ENCODE results near the gene TEX28.
"Not testable (repeated sequence)": the region's sequence is repeated elsewhere in the genome, so short reads cannot be mapped to it uniquely, and the experiment has no call there.

TEX28 gene

DNA sequence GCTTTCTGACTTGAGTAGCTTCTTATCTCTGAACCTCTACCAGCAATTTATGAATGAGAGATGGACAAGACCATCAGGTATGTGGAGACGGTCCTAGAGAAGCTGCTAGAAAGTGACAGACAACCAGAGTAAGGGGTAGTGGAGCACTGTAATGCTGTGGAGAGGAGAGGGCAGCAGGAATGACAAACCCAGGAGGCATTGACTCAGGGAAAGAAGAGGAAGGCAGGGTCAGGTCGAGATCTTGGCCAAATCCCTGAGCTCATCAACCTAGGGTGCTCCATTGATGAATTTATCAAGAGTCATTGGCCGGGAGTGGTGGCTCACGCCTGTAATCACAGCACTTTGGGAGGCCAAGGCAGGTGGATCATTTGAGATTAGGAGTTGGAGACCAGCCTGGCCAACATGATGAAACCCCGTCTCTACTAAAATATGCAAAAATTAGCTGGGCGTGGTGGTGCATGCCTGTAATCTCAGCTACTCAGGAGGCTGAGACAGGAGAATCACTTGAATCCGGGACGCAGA lies 54.9 kb downstream of the TEX28 start:
- not testable (repeated sequence) for DNase-seq

DNA sequence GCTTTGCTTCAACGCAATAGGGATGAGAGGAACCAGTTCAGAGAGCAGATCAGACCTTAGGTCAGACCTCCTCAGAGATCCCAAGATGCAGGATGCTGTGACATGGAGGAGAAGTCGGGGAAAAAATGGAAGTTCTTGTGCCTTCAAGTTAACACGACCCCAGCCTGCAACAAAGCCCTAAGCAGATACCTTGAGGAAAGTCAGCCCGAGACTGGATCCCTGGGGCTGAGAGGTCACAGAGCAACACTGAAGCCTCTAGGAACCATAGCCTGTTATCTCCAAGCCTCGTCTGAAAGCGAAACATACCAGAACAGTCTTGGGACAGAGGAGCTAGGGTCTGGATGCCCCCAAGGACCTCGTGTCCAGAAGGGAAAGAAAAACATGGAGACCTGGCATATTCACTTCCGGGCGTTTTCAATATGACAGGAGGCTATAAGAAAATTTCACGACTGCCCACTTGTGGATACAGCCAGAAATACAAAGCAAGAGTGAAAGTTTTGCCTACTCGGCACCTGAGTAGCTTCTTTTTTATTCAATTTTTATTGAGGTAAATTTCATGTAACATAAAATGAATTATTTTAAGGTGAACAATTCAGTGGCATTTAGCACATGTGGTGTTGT lies 55.9 kb downstream of the TEX28 start:
- DNase-seq: not testable (repeated sequence)

DNA sequence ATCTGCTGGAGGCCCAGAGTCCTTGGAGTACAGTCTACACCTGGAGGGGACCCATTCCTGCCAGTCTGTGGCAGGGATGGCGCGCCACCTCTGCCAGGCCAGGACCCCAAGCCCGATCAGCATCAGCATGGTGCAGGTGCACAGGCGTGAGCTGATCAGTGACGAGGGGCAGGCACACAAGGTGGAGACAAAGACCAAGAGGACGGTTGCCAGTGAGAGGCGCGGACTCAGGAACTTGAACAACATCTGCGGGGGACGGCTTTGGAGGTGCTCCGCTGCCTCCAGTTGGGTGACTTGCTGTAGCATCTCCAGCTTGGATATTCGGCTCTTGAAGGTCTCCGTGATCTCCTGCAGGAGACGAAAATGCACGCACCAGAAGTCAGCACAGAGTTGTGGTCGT lies 61.3 kb downstream of the TEX28 start:
- DNase-seq: not testable (repeated sequence)

DNA sequence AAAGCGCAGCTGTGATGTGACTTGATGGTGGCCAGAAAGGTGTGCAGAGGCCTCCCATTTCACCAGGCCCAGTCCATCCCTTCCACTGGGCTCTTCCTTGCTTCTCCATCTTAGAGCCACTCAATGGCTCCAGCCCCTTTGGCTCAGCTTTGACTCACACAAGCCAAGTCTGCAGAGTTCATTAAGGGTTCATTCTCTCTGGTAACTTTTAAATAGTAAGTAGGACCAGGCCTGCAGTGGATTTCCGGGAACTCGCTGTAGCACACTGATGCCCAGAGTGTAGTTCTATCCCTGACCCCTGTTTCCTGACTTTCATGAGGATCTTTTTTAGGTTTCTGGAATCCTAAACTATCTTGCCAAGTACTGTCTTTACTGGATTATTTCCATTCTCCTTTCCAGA lies 63.5 kb downstream of the TEX28 start:
- not testable (repeated sequence) for DNase-seq

DNA sequence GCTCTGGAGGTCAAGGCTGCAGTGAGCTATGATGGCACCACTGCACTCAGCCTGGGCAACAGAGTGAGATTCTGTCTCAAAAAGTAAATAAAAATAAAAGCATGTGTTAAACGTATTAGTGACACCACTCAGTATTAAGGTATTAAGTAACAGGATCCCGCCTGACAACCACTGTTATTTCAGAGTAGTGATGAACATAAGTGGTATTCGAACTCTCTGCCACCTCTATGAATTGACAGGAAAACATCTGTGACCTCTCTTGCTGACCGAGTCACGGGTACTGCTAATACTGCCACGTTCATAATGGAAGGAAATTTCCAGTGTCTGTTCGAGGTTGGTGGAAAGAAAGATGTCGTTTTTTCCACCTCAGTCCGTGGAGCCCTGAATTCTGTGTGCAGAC lies 68.2 kb downstream of the TEX28 start:
- DNase-seq: not testable (repeated sequence)

DNA sequence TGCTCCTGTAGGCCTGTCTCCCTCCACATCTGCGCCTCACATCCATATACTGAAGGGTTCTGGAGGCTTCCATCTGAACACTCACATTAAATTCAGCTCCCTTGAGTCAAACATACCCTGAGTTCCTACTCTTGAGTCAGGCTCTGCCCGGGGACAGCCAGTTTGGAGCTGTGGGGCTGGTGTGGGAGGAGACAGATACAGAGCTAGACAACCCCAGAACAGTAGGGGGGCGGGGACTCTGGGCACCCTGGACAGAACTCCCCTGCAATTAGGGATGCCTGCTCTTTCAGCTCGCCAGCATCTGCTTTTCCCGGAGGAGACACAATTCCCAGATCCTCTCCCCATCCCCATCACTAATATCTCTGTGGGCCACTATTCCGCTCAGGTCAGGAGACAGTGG lies 69.6 kb downstream of the TEX28 start:
- DNase-seq: not testable (repeated sequence)
